GM19397 (cell line): ENCODE data around the gene ARAP2.

ENCODE experiments used
- ATAC-seq: cut with Tn5 transposase; IDR thresholded peaks from one replicate; pipeline ENCODE4 v1.9.1; 2021; ENCODE audit warnings: mild to moderate bottlenecking, moderate library complexity; ENCODE audit not compliant: unreplicated experiment

Gene ARAP2

DNA sequence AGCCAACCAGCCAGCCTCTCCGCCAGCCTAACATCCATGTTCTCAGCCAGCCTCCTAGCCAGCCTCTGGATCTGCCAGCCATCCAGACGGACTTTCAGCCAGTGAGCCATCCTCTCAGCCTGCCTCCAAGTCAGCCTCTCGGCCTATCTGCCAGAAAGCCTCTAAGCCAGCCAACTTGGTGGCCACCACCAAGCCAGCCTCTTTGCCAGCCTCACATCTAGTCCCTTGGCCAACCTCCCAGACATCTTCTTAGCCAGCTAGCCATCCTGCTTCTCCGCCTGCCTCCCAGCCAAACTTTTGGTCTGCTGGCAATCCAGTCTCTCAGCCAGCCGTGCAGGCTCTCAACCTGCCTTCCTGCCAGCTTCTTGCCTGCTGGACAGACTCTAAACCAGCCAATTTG lies 16.4 kb upstream of the ARAP2 start:
- no peak for ATAC-seq

- peak; percentile 43 for ATAC-seq
Measured at GRCh38 chr4:36256398-36256891, 12.1 kb upstream of the ARAP2 start.

DNA sequence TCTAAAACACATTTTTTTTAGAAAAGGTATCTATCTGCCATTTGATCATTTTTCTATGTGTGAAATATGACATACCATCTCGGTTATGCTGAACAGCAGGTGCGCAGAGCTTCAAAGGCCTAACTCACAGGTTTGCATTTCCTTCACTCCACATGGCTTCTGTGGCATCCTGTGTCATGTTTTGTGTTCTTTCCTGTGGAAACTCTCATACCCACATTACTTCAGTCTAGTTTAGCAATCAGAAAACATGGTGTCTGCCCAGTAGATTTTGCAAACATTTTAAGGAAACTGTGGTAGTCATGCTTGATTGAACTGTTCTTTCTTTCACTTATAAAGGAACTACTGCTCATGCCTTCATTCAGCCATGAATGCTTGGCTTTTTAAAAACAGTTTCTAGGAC lies 11.3 kb upstream of the ARAP2 start:
- peak; percentile 84 for ATAC-seq

DNA sequence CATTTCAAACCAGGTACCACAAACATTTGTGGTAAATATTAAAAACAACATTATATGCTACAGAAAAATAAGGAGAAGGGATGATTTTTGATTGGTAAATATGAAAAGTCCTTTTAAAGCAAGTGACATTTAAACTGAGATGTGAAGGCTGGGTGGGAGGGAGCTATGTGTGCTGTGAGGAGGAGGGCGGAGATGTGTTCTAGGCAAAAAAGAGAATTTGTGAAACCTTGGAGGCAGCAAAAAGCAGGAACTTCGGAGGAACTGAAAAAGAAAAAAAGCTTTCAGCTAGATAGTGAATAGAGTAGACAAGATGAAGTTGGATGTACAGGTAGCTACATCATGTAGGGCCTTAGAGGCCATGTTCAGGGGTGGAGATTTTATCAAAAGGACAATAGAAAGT lies 10.1 kb upstream of the ARAP2 start:
- ATAC-seq = no peak

DNA sequence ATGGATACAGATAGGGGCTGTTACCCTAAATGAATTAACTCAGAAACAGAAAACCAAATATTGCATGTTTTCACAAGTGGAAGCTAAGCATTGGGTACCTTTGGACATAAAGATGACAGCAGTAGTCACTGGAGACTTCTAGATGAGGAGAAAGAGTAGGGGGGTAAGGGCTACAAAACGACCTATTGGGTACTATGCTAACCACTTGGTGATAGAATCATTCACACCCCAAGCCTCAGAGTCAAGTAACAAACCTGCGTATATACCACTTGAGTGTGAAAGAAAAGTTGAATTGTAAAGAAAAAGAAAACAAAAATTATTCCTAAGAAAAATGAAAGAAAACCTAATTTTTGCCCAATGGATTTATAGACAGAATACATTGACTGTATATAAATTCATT lies 7.7 kb upstream of the ARAP2 start:
- ATAC-seq = no peak

GRCh38 chr4:36249610-36250009 lies 5.3 kb upstream of the ARAP2 start:
- no peak for ATAC-seq

- peak; percentile 43 for ATAC-seq
Measured at GRCh38 chr4:36243355-36244256, 708 bp downstream of the ARAP2 start.

DNA sequence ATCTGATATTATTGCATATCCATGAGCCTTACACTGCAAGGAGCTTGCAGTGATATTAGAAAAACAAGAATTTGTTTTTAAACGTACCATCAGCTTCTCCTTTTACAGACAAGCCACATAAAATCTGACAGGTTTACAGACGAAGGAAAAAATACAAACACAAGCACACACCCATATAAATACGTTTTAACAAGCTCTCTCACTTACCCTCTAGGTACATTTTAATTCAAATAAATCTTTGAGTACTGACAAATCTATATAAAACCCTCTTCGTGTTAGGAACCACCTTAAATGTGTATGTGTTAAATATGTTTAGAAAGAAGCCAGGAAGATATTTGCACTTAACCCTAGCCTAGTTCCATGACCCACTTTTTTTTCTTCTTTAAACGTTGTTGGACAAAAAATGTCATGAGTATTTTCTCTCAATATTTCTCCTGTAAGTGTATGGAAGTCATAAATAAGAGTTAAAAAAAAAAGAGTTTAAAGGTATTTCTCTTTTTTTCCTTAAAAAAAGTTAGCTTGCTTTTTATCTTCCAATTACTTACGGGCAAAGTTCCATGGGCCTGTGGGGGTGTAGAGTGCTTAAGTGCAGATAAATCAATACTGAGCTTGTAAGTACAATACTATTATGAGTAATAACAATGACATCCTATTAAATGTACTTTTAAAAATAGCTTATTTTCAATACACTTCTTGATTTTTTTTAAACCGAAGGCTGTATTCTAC lies 1.5 kb downstream of the ARAP2 start:
- no peak for ATAC-seq

DNA sequence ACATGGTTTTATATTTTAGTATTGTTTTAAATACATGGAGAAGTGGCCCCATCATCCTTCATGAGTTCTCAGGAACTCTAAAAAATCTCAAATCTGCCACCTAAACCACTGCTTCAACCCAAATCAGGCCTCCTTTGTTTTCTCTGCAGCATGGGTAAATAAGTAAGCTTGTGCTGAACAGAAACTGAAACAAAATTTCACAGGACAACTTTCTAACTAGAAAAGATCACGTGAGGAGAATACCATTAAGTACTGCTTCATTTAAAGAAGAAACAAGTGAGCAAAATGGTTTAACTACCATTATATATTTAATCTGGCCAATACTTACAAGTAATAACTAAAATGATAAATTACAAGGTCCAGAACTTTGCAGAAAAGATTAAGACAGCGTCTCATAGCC lies 2.5 kb downstream of the ARAP2 start:
- ATAC-seq = peak; percentile 39

GRCh38 chr4:36237366-36238313 lies 6.7 kb downstream of the ARAP2 start:
- no peak for ATAC-seq

DNA sequence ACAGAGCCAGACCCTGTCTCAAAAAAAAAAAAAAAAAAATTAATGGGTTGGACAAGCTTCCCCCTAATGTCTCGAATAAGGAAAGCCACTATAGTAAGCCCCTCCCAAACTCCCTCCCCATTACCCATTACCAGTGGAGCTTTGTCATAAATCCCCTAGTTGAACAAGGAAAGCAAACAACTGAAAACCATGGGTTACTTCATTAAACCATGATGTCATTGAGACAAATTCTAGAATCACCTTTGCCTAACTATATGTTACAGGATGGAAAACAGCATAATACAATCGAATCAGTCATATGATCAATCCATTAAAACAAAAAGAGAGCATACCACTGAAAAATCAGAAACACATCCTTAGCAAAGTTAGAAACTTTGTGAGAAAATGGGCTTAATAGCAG lies 8.2 kb downstream of the ARAP2 start:
- ATAC-seq = no peak

DNA sequence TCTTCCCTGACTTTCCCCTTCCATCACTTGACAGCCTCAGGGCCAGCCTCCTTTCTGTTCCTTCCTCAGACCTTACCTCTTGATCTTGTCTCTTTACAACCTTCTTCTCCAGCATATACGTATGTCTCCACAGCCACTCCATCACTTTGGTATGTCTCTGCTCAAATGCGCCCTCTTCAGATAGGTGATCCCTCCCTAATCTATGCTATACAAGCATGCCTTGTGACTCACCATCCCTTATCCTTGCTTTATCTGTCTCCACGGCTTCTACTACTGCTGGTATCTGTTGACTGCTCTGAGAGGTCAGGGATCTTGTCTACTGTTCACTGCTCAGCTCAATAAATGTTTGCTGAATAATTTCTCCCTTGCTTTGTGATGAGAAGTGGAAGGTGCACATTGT lies 9.0 kb downstream of the ARAP2 start:
- ATAC-seq = no peak

GRCh38 chr4:36233567-36234266 lies 10.6 kb downstream of the ARAP2 start:
- ATAC-seq = no peak

DNA sequence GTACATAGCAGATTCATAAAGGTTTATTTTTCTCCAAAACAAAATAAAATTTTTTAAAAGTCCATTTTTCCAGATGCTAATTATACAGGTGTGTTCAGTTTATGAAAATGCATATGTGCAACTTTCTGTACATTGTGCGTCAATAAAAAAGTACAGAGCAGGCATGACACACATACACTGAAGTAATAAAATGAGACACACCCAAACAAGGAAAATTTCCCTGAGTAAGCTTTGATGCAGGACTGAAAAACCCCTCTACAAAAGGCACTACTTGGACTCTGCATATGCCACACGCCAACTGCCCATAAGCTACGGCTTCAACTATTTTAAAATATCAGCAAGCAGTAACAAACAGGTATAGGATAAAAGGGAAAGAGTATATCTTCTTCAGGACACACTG lies 13.8 kb downstream of the ARAP2 start:
- ATAC-seq = no peak

GRCh38 chr4:36227913-36228312 lies 16.4 kb downstream of the ARAP2 start:
- no peak for ATAC-seq

- no peak for ATAC-seq
Measured at GRCh38 chr4:36226430-36227227, 17.7 kb downstream of the ARAP2 start.

GRCh38 chr4:36224972-36225903 lies 19.1 kb downstream of the ARAP2 start:
- no peak for ATAC-seq

DNA sequence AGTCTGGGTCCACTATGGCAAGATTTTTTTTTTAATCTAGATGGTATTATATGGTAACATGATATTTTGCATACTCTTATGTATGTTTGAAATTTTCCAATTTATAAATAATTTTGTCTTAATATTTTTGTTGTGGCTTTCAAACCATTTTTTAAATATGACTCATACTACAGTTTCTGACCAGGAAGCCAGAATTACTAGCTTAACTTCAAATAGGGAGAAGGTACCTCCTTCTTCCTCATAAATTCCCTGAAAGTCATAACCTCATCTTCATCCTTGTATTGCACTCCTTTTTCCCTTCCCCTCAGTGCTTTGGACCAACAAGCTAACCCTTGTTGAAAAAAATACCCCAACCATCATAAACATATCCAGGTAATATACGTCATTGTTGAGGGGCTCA lies 21.6 kb downstream of the ARAP2 start:
- no peak for ATAC-seq
